Small intestine (tissue), 7 donors: ENCODE data around the gene KRT33B. TPM values are rescaled to one million over a fixed set of nuclear protein-coding genes. Genes with fewer than 3 reads are reported as not detected.

ENCODE experiments used
- DNase-seq, 2 donors: peaks; one replicate each; pipeline versions ENCODE4 v3.0.0 to v3.0.0-alpha.2; 2013
- FAIRE-seq: peaks from 2 replicates; lab custom pipeline; 2012; peaks lifted over from hg19 to GRCh38; lab: Jason Lieb, UNC
- H3K27ac ChIP-seq, 3 donors: one replicate each; pipeline ENCODE4 v1.5.1; 2013; ENCODE audit warnings: low read length in 2 of 3, mild to moderate bottlenecking in 2 of 3, control low read depth in 1 of 3, inconsistent platforms in 1 of 3, low read depth in 1 of 3, moderate library complexity in 1 of 3
- H3K27me3 ChIP-seq, 3 donors: one replicate each; pipeline ENCODE4 v1.6.1; 2013; ENCODE audit warnings: low read length in 3 of 3, inconsistent platforms in 1 of 3; ENCODE audit not compliant: control insufficient read depth in 3 of 3, insufficient read depth in 3 of 3
- H3K36me3 ChIP-seq, 3 donors: one replicate each; pipeline ENCODE4 v1.6.1; 2013; ENCODE audit warnings: low read length in 3 of 3, inconsistent platforms in 1 of 3, low read depth in 1 of 3, mild to moderate bottlenecking in 1 of 3, moderate library complexity in 1 of 3; ENCODE audit not compliant: control insufficient read depth in 3 of 3, insufficient read depth in 2 of 3
- H3K4me1 ChIP-seq, 3 donors: one replicate each; pipeline ENCODE4 v1.6.1; 2013; ENCODE audit warnings: low read length in 2 of 3, inconsistent platforms in 1 of 3, low read depth in 1 of 3, mild to moderate bottlenecking in 1 of 3, moderate library complexity in 1 of 3; ENCODE audit not compliant: control insufficient read depth in 3 of 3, insufficient read depth in 2 of 3
- H3K4me3 ChIP-seq, 3 donors: one replicate each; pipeline ENCODE4 v1.5.1; 2013; ENCODE audit warnings: low read length in 3 of 3, control low read depth in 1 of 3, inconsistent platforms in 1 of 3, low read depth in 1 of 3, mild to moderate bottlenecking in 1 of 3, moderate library complexity in 1 of 3
- H3K9me3 ChIP-seq, 2 donors: one replicate each; pipeline ENCODE4 v1.6.1; 2013; ENCODE audit warnings: low read depth in 1 of 2, low read length in 1 of 2; ENCODE audit not compliant: control insufficient read depth in 2 of 2, insufficient read depth in 1 of 2
- whole genome bisulfite sequencing, 3 donors: extraction: QIAGEN DNeasy Blood & Tissue Kit; methylation state at CpG; one replicate each; pipeline ENCODE4 v1.1.7; 2013; 5-methylcytosine and 5-hydroxymethylcytosine counted together
- polyA plus RNA-seq, 4 donors: library from polyadenylated mRNA; stranded (reverse) in 3 of 4; unstranded in 1 of 4; fragments of 200-250 nt in 3 of 4; fragments of 120-200 nt in 1 of 4; gene quantifications; one replicate each; pipeline versions ENCODE4 v1.2.1 to v1.2.3, GENCODE V29; 2013
- donor health status: healthy with polysubstance abuse.
- donor health status: control.
- donor health status: control.
- donor health status: Bipolar disorder and iron deficiency.
- donor health status: healthy.

KRT33B gene
- polyA plus RNA-seq, 4 donors = not detected

GRCh38 chr17:41328207-41328606 is 41.4 kb downstream of the KRT33B start:
- Histone ChIP-seq H3K27ac (no peak overlapping the region), H3K27me3 (no peaks in the 10 kb centered on the region), H3K4me3 (no peak overlapping the region), H3K36me3 (no peaks in the 10 kb centered on the region), H3K4me1 (no peaks in the 10 kb centered on the region), H3K9me3 (no peaks in the 10 kb centered on the region)
- FAIRE-seq (no peak), DNase-seq (no peak)
- 80 to 94% (median 81%) methylated on average over 7 of the region's 7 CpGs for WGBS, 3 donors

DNA sequence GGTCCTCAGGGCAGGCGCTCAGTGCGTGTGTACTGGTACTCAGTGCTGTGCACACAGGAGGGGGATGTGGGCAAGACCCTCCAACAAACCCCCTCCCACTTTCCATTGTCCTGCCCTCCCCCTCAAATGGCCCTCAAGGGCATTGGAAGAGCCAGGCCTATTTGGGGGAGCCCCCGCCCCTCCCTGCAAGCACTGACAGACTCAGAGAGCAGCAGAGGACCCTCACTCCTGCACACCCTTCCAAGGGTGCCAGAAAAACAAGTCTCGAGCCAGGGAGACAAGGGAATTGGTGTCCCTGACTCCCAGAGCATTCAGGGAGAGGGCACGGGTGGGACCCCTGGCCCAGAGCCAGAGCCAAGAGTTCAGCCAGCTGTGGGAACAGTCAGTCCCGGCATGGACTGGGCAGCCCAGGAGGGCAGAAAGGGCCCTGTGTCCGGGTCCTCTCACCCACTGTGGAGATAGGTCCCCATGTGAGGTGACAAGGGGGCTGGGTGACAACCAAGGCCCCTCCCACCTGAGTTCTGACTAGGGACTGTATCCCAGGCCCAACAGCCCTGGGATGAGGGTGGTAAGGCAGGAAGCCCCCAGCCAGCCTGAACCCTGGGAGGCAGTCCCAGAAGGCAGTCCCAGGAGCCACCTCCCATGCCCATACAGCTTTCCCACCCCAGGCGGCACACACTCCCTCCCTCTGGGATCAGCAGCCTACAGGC is 42.0 kb downstream of the KRT33B start:
- 72 to 78% (median 72%) methylated on average over 8 of the region's 8 CpGs for WGBS, 3 donors
- no peak for FAIRE-seq
- Histone ChIP-seq H3K4me1 (no peaks in the 10 kb centered on the region), H3K27me3 (no peaks in the 10 kb centered on the region), H3K9me3 (no peaks in the 10 kb centered on the region), H3K27ac (no peak overlapping the region), H3K4me3 (no peak overlapping the region), H3K36me3 (no peaks in the 10 kb centered on the region)
- no peak for DNase-seq

GRCh38 chr17:41326173-41327145 is 43.2 kb downstream of the KRT33B start:
- H3K4me3 ChIP-seq = no peak overlapping the region
- no peak for DNase-seq
- no peak overlapping the region for H3K27ac ChIP-seq
- H3K4me1 ChIP-seq = no peaks in the 10 kb centered on the region
- no peaks in the 10 kb centered on the region for H3K9me3 ChIP-seq
- no peak for FAIRE-seq
- no peaks in the 10 kb centered on the region for H3K27me3 ChIP-seq
- H3K36me3 ChIP-seq = no peaks in the 10 kb centered on the region
- WGBS, 3 donors = 69 to 80% (median 73%) methylated on average over 18 of the region's 18 CpGs

DNA sequence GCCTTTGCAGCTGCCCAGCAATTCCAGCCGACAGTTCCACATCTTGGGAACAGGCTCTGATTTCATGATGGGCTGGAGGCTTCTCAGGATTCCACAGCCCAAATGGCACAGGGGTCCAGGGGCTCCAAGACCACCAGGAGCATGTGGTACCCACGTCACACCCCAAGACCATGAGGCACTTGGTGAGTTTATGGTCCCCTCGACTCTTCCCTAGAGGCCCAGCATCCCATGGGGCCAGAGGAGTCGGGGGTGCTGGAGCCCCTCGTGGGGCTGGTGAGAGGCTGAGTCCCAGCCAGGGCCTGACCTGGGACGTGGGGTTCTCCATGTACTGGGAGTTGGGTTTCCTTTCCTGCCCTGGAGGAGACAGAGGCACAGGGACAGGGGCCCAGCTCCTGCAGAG is 44.0 kb downstream of the KRT33B start:
- H3K36me3 ChIP-seq = no peaks in the 10 kb centered on the region
- FAIRE-seq (no peak), DNase-seq (no peak)
- no peak overlapping the region for H3K4me3 ChIP-seq
- no peak overlapping the region for H3K27ac ChIP-seq
- 69 to 86% (median 75%) methylated on average over 6 of the region's 6 CpGs for WGBS, 3 donors
- no peaks in the 10 kb centered on the region for H3K9me3 ChIP-seq
- H3K27me3 ChIP-seq = no peaks in the 10 kb centered on the region
- no peaks in the 10 kb centered on the region for H3K4me1 ChIP-seq

DNA sequence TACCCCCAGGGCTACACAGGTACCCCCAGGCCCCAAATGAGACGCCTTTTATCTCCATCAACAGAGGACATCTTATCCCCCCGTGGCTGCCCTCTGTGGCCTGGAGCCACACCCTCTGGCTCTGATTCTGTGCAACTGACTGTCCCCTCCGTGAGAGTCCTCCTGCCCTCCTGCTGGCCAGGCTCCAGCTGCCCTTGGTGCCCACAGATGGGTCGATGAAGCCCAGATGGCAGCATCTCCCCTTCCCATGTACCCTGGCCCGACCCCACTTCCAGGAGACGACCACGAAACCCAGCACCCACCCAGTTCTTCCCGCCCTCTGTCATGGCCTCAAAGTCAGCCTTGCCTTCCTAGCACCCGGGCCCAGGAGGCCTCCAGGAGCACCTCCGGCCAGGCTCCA is 44.5 kb downstream of the KRT33B start:
- DNase-seq (no peak), FAIRE-seq (no peak)
- H3K4me3 ChIP-seq = no peak overlapping the region
- no peak overlapping the region for H3K27ac ChIP-seq
- no peaks in the 10 kb centered on the region for H3K27me3 ChIP-seq
- no peaks in the 10 kb centered on the region for H3K4me1 ChIP-seq
- WGBS, 3 donors = 64 to 79% (median 65%) methylated on average over 10 of the region's 10 CpGs
- H3K9me3 ChIP-seq = no peaks in the 10 kb centered on the region
- H3K36me3 ChIP-seq = no peaks in the 10 kb centered on the region

- Histone ChIP-seq H3K27me3 (no peaks in the 10 kb centered on the region), H3K27ac (no peak overlapping the region), H3K9me3 (no peaks in the 10 kb centered on the region), H3K36me3 (no peaks in the 10 kb centered on the region), H3K4me3 (no peak overlapping the region), H3K4me1 (no peaks in the 10 kb centered on the region)
- peak; percentile 25 to 54 for DNase-seq
- WGBS, 3 donors = 49 to 64% (median 51%) methylated on average over 16 of the region's 16 CpGs
- no peak for FAIRE-seq
These were observed 45.2 kb downstream of the KRT33B start for GRCh38 chr17:41324180-41325075.

- Histone ChIP-seq H3K9me3 (no peaks in the 10 kb centered on the region), H3K36me3 (no peaks in the 10 kb centered on the region), H3K4me1 (no peaks in the 10 kb centered on the region), H3K27me3 (no peaks in the 10 kb centered on the region), H3K4me3 (no peak overlapping the region), H3K27ac (no peak overlapping the region)
- WGBS, 3 donors = 85 to 88% (median 88%) methylated on average over 11 of the region's 11 CpGs
- FAIRE-seq (no peak), DNase-seq (no peak)
These were observed 46.4 kb downstream of the KRT33B start for GRCh38 chr17:41322903-41323895.
